DOHH2 (cell line): ENCODE measurements around the gene PMEL.

Source experiments
- CTCF ChIP-seq: fragments of 200-600 bp; sonication (generic); IDR thresholded peaks from one replicate; pipeline ENCODE4 v1.5.1; 2014; ENCODE audit warnings: antibody characterized with exemption, mild to moderate bottlenecking, low read depth, low read length; ENCODE audit not compliant: poor library complexity, severe bottlenecking
- EZH2phosphoT487 ChIP-seq: fragments of 200-600 bp; sonication (generic); IDR thresholded peaks from 2 replicates; pipeline ENCODE4 v1.6.1; 2017; ENCODE audit warnings: borderline replicate concordance, mild to moderate bottlenecking, antibody characterized with exemption, low read length, moderate library complexity, mixed read lengths

GRCh38 chr12:55970775-55971174, 4.9 kb upstream of the PMEL start:
- no peak for TF ChIP-seq CTCF
- TF ChIP-seq EZH2phosphoT487 = no peak
